22Rv1 (cell line): Measurements from ENCODE around the gene CENPVL3.

Experiments
- H3K27ac ChIP-seq: fragments of 450-650 bp; 2 replicates; pipeline ENCODE4 v1.5.1; 2017
- CTCF ChIP-seq: fragments of 450-650 bp; IDR thresholded peaks from 2 replicates; pipeline ENCODE4 v1.5.1; 2017; ENCODE audit warnings: mild to moderate bottlenecking
- ZFX ChIP-seq: fragments of 450-650 bp; IDR thresholded peaks from 2 replicates; pipeline ENCODE4 v1.6.1; 2017; ENCODE audit warnings: antibody characterized with exemption, borderline replicate concordance

Gene CENPVL3

DNA sequence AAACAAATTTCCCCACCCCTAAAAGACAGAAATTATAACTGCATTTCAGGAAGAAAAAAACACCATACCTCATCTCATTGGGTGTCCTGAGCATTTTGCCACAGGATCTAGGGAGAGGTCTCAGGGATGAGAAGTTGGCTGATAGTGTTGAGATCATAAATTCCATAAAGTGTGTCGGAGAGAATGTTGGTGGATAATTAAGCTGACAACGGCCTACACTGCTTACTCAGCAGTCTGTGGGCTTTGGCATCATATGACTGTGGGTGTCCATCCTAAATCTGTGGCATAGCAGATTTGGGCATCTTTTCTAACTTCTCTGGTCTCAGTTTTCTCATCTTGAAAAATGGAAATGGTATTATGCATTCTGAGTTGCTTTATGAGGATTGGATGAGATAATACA lies 12.3 kb downstream of the CENPVL3 start:
- no peak overlapping the region for H3K27ac ChIP-seq
- TF ChIP-seq ZFX: no peak
- TF ChIP-seq CTCF: no peak

DNA sequence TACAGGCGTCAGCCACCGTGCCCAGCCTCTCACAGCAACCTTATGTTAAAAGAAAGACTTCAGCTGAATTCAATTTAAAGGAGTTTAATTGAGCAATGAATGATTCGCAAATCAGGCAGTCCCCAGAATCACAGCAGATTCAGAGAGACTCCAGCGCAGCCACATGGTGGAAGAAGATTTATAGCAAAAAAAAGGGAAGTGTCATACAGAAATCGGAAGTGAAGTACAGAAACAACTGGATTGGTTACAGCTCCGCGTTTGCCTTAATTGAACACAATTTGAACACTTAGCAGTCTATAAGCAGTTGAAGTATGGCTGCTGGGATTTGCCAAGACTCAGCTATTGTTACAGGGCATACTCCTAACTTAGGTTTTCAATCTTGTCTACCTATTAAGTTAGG lies 19.8 kb downstream of the CENPVL3 start:
- no peak overlapping the region for H3K27ac ChIP-seq
- TF ChIP-seq ZFX (no peak), CTCF (no peak)

DNA sequence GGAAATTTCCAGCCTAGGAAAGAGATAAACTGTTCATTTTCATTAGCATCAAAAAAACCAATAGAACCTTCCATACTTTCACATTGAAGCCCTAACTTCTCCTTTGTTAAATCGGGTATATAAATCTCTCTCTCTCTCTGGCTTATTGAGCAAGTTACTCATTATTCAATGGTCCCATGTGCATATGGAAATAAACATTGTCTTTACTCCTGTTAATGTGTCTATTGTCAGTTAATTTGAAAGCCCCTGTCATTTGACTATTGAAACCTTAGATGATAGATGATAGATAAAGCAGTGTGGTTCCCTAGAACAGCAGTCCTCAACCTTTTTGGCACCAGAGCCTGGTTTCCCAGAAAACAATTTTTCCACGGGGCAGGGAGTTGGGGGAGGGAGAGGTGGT lies 46.8 kb downstream of the CENPVL3 start:
- TF ChIP-seq CTCF: no peak
- no peak overlapping the region for H3K27ac ChIP-seq

- no peak for TF ChIP-seq CTCF
- no peak for TF ChIP-seq ZFX
- no peak overlapping the region for H3K27ac ChIP-seq
These were observed 49.2 kb downstream of the CENPVL3 start for GRCh38 chrX:51569561-51569960.

DNA sequence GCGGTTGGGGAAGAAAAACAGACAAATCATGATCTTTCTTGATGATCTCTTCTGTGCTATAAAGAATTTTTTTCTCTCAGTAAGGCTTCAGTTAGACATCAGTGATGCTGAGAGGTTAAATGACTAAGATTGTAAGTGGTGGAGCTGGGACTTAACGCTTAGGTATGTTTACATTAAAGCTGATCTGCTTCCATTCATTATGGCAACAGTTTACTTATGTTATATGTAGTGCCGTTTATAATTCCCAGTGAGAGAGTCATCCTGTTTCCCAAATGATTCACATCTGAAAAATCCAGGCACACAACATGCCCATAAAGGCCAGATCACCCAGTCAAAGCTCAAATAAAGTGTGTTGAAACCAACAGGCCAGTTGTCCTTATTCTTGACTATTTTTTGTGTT lies 50.1 kb downstream of the CENPVL3 start:
- H3K27ac ChIP-seq: no peak overlapping the region
- TF ChIP-seq ZFX (no peak), CTCF (no peak)
